ENCODE results near the gene ORC4. TPM values are rescaled to one million over a fixed set of nuclear protein-coding genes. Genes with fewer than 3 reads are reported as not detected.

The ORC4 gene
- total RNA-seq, 2 donors from 2014 or later: 57.8 to 61.0 TPM

DNA sequence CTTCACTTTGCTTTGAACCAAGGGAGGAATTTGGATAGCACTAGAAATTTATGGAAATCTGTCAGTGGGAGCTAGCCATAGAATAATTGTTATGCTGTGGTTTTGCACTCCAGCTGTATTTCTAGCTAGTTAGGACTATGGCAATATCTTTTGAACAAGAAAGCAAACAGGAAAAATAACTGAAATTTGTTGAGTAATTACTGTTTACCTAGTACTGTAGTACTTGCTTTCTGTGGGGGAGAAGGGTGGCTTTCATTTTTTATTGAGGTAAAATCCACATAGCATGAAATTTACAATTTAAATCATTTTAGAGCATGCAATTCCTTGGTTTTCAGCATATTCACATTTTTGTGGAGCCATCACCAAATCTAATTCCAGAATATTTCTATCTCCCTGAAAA, 28.7 kb upstream of the ORC4 start:
- DNase-seq: no peak
- Histone ChIP-seq H3K36me3 (ENCODE audit: control insufficient read depth, insufficient read depth, low read length) (no peaks in the 10 kb centered on the region), H3K27ac (ENCODE audit: low read depth, low read length) (no peak overlapping the region), H3K4me3 (ENCODE audit: low read length) (no peak overlapping the region), H3K9me3 (ENCODE audit: control insufficient read depth, low read length) (no peaks in the 10 kb centered on the region), H3K4me1 (ENCODE audit: control insufficient read depth, insufficient read depth, low read length) (no peaks in the 10 kb centered on the region), H3K9ac (ENCODE audit: extremely low read depth, low read length, poor library complexity, severe bottlenecking) (no peak overlapping the region), H3K27me3 (ENCODE audit: control insufficient read depth, insufficient read depth, low read length, poor library complexity, severe bottlenecking) (no peaks in the 10 kb centered on the region)
- TF ChIP-seq, protein P1, sequence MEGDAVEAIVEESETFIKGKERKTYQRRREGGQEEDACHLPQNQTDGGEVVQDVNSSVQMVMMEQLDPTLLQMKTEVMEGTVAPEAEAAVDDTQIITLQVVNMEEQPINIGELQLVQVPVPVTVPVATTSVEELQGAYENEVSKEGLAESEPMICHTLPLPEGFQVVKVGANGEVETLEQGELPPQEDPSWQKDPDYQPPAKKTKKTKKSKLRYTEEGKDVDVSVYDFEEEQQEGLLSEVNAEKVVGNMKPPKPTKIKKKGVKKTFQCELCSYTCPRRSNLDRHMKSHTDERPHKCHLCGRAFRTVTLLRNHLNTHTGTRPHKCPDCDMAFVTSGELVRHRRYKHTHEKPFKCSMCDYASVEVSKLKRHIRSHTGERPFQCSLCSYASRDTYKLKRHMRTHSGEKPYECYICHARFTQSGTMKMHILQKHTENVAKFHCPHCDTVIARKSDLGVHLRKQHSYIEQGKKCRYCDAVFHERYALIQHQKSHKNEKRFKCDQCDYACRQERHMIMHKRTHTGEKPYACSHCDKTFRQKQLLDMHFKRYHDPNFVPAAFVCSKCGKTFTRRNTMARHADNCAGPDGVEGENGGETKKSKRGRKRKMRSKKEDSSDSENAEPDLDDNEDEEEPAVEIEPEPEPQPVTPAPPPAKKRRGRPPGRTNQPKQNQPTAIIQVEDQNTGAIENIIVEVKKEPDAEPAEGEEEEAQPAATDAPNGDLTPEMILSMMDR (conservative IDR thresholded peaks at IDR 0.05): no peak
- Mint-ChIP-seq H3K4me3 (no peak overlapping the region), H3K36me3 (ENCODE audit: low read depth) (peaks cover 3% of the 10 kb centered on the region), H3K4me1 (peaks cover 29% of the 10 kb centered on the region), H3K27ac (no peak overlapping the region), H3K9me3 (no peaks in the 10 kb centered on the region), H3K27me3 (ENCODE audit: insufficient read depth) (no peaks in the 10 kb centered on the region)

DNA sequence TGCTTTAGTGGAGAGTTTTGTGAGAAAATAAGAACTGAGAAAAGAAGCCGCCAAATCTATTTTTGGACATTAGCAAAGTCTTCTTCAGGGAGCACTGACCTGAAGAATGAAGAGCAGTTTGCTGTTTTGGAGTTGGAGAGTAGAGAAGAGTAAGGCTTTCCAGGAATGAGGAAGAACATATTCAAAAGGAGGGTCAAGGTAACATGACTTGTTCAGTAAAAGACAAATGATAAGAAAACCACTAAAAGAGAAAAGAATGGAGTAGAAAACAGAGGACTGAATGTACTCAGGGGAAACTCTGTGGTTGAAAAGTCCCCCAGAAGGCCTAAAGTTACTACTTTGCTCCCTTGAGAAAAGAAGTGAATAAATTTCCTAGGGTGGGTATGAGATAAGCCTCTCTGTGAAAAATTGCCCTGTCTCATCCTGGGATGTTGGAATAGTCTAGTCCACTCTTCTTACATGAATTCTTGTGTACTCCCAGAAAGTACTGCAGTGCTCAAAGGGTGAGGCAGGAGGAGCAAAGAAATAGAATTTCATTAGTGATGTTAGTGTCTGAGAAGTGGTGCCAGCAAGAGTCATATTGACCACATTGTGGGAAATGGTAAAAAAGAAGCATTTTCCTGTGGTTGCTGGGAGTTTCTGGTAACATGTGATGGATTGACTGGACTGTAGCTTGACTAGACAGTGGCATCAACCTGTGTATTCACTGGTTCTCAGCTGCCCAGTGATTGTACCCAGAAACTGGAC, 28.1 kb upstream of the ORC4 start:
- Mint-ChIP-seq H3K9me3 (no peaks in the 10 kb centered on the region), H3K4me3 (no peak overlapping the region), H3K4me1 (peaks cover 29% of the 10 kb centered on the region), H3K27ac (peak overlapping the region; percentile 9), H3K36me3 (ENCODE audit: low read depth) (peaks cover 3% of the 10 kb centered on the region), H3K27me3 (ENCODE audit: insufficient read depth) (no peaks in the 10 kb centered on the region)
- Histone ChIP-seq H3K9me3 (ENCODE audit: control insufficient read depth, low read length) (no peaks in the 10 kb centered on the region), H3K27me3 (ENCODE audit: control insufficient read depth, insufficient read depth, low read length, poor library complexity, severe bottlenecking) (no peaks in the 10 kb centered on the region), H3K4me3 (ENCODE audit: low read length) (no peak overlapping the region), H3K36me3 (ENCODE audit: control insufficient read depth, insufficient read depth, low read length) (no peaks in the 10 kb centered on the region), H3K9ac (ENCODE audit: extremely low read depth, low read length, poor library complexity, severe bottlenecking) (no peak overlapping the region), H3K4me1 (ENCODE audit: control insufficient read depth, insufficient read depth, low read length) (no peaks in the 10 kb centered on the region), H3K27ac (ENCODE audit: low read depth, low read length) (no peak overlapping the region)
- no peak for DNase-seq
- WGBS, 2 experiments (ENCODE audit: insufficient coverage in 1 of 2, insufficient read length in 1 of 2): 94% methylated on average over 1 of the region's 1 CpG; no CpG with 5 or more reads in 1 of the 2 experiments
- TF ChIP-seq, protein P1 (conservative IDR thresholded peaks at IDR 0.05): no peak

DNA sequence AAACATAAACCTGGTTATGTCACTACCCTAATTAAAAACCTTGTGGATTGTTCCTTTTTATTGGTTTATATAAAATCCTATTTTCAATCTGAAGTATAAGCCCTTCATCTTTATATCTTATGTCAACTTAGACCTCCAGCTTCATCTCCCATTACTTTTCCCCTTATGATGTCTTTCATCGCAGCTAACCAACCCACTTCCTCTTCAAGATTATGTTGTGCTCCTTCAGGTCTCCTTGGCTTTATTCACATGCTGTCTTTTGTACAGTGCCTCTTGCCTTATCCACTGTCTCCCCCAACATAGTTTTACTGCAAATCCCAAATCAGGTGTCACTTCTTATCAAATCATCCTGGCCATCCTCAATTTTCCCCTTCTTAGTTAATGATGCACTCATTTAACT, 26.3 kb upstream of the ORC4 start:
- H3K9ac ChIP-seq (ENCODE audit: extremely low read depth, low read length, poor library complexity, severe bottlenecking): no peak overlapping the region
- no peak overlapping the region for H3K4me3 ChIP-seq (ENCODE audit: low read length)
- Mint-ChIP-seq H3K4me1 (peaks cover 29% of the 10 kb centered on the region), H3K27ac (no peak overlapping the region), H3K9me3 (no peaks in the 10 kb centered on the region), H3K4me3 (no peak overlapping the region), H3K36me3 (ENCODE audit: low read depth) (no peaks in the 10 kb centered on the region), H3K27me3 (ENCODE audit: insufficient read depth) (no peaks in the 10 kb centered on the region)
- DNase-seq: no peak
- H3K27ac ChIP-seq (ENCODE audit: low read depth, low read length): no peak overlapping the region
- no peaks in the 10 kb centered on the region for H3K4me1 ChIP-seq (ENCODE audit: control insufficient read depth, insufficient read depth, low read length)
- TF ChIP-seq, protein P1 (conservative IDR thresholded peaks at IDR 0.05): no peak
- 96 to 100% methylated on average over 1 of the region's 1 CpG for WGBS, 2 experiments (ENCODE audit: insufficient coverage in 1 of 2, insufficient read length in 1 of 2)
- H3K36me3 ChIP-seq (ENCODE audit: control insufficient read depth, insufficient read depth, low read length): no peaks in the 10 kb centered on the region
- H3K27me3 ChIP-seq (ENCODE audit: control insufficient read depth, insufficient read depth, low read length, poor library complexity, severe bottlenecking): no peaks in the 10 kb centered on the region
- no peaks in the 10 kb centered on the region for H3K9me3 ChIP-seq (ENCODE audit: control insufficient read depth, low read length)

All from endodermal cell (in vitro differentiated cells).